ENCODE results near the gene SLC6A18.

- no peak for TF ChIP-seq CTCF (conservative IDR thresholded peaks at IDR 0.05 in 1 of 2, IDR thresholded peaks at IDR 0.05 in 1 of 2; ENCODE audit: low read depth in 1 of 2, low read length in 2 of 2)
- TF ChIP-seq EZH2 (IDR thresholded peaks at IDR 0.05; ENCODE audit: low read length, missing control alignments): no peak
Observed at GRCh38 chr5:1189269-1189668, 35.9 kb upstream of the SLC6A18 start.

Measured in fibroblast of lung (primary cell).